Stomach smooth muscle (tissue), 2 donors: ENCODE results near the gene RGS3.
A peak's percentile ranks its signal among the peaks of the same experiment; 100 is the strongest.

ENCODE experiments used
- H3K27ac ChIP-seq: one replicate; pipeline ENCODE4 v1.7.0; 2013; ENCODE audit warnings: mild to moderate bottlenecking, low read length, inconsistent platforms
- H3K27me3 ChIP-seq, 2 donors: one replicate each; pipeline ENCODE4 v1.7.0; 2013; ENCODE audit warnings: low read length in 2 of 2; ENCODE audit not compliant: insufficient read depth in 2 of 2, control insufficient read depth in 1 of 2
- H3K36me3 ChIP-seq, 2 donors: one replicate each; pipeline ENCODE4 v1.7.0; 2013; ENCODE audit warnings: low read length in 2 of 2; ENCODE audit not compliant: control insufficient read depth in 2 of 2, insufficient read depth in 2 of 2
- H3K4me1 ChIP-seq: one replicate; pipeline ENCODE4 v1.7.0; 2013; ENCODE audit warnings: low read length; ENCODE audit not compliant: control insufficient read depth, insufficient read depth
- H3K4me3 ChIP-seq, 2 donors: one replicate each; pipeline ENCODE4 v1.7.0; 2013; ENCODE audit warnings: low read length in 2 of 2
- H3K9ac ChIP-seq, 2 donors: one replicate each; pipeline ENCODE4 v1.7.0; 2013; ENCODE audit warnings: low read length in 2 of 2, mild to moderate bottlenecking in 1 of 2
- H3K9me3 ChIP-seq, 2 donors: one replicate each; pipeline ENCODE4 v1.7.0; 2013; ENCODE audit warnings: low read length in 2 of 2; ENCODE audit not compliant: control insufficient read depth in 2 of 2
- donor health status: healthy.
- donor health status: Pancreatic carcinoma.

RGS3 gene

DNA sequence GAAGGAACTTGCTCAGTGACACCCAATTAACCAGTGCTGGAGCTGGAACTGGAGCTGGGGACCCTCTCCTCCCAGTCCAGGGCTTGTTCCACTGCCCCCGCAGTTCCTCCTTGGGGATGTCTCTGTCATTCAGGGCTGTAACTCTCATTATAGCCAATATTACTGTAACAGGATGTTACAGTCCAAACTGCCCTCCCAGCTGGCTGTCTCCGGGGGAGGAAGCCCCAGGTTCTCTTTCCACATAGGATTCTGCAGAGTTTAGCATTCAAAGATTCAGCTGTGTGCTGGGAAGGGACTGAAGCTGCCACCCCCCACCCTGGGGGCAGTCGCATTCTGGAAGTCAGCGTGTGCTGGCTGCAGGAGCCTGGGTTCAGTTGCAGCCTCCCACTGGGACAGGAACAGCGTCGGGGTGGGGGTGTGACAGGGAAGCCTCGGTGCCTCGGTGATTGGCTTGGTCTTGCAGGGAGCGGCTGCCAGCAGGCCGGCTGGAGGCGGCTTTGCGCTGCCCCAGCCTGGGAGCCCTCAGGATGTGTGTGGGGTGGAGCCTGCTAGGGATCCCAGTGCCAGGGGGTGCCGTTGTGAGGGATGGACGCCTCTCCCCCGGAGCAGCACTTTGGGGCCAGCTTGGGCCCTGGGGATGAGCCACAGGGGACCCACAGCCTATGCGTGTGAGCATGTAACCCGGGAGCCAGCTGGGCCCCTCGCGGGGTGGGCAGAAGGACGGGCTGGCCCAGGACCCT, 101.1 kb downstream of the RGS3 start:
- Histone ChIP-seq H3K36me3 (peaks cover 0 to 2% of the 10 kb centered on the region in 2 donors), H3K4me3 (peak overlapping the region; percentile 73 to 78), H3K27ac (peak overlapping the region; percentile 88), H3K9me3 (no peaks in the 10 kb centered on the region), H3K4me1 (peaks cover 80% of the 10 kb centered on the region), H3K9ac (peak overlapping the region; percentile 82 to 83), H3K27me3 (no peaks in the 10 kb centered on the region)

DNA sequence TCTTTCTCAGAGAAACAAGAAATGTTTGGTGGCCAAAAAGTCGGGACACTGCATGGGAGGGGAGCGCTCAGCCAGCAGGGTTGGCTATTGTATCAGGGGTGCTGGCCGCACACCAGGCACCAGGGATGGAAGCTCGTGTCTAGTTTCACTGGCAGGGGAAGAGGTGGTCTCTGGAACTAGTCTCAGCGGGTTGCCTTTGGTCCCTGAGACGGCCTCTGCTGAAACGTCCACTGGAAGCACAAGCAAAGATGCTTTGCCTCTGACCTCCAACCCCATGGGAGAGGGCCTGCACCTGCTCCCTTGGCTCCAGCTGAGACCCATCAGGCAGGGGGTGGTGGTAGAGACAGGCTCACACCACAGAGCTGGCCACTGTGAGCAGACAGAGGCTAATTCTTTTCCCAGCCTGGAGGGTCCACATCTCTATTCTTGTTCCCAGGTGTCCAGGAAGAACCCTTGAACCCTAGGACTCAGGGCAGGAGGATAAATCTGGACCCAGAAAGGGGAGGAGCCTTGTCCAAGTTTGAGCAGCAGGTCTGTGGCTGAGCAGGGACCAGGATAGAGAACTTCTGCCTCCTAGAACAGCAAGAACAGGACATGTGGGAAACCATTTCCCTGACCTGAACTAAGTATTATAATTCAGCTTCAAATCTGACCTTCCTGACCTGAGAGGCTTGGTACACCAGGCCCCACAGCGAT, 102.6 kb downstream of the RGS3 start:
- Histone ChIP-seq H3K36me3 (peaks cover 0 to 2% of the 10 kb centered on the region in 2 donors), H3K4me3 (peak overlapping the region; percentile 73 to 78), H3K9me3 (no peaks in the 10 kb centered on the region), H3K4me1 (peaks cover 80% of the 10 kb centered on the region), H3K27me3 (no peaks in the 10 kb centered on the region), H3K27ac (peak overlapping the region; percentile 88), H3K9ac (peak overlapping the region; percentile 64 to 82)

DNA sequence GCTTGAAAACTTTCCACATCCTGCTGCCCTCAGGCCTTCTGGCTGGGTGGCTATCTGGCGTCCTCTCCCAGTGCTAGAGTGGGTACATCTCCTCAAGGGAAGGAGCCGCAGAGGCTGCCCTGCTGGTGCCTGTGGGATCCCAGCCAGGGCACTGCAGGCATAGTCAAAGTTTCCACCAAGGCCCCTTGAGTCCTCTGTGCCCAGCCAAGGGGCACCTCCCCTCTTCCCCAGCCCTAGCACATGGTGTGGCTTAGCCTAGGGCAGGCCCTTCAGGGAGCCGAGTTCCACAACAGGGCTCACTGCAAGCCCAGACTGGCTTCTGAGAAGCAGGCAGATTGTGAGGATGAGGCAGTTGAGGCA, 103.2 kb downstream of the RGS3 start:
- Histone ChIP-seq H3K27ac (peak overlapping the region; percentile 88), H3K4me1 (peaks cover 80% of the 10 kb centered on the region), H3K36me3 (peaks cover 0 to 1% of the 10 kb centered on the region in 2 donors), H3K9me3 (no peaks in the 10 kb centered on the region), H3K27me3 (no peaks in the 10 kb centered on the region), H3K9ac (peak overlapping the region in 1 of 2 donors; percentile 64), H3K4me3 (peak overlapping the region in 1 of 2 donors; percentile 78)

DNA sequence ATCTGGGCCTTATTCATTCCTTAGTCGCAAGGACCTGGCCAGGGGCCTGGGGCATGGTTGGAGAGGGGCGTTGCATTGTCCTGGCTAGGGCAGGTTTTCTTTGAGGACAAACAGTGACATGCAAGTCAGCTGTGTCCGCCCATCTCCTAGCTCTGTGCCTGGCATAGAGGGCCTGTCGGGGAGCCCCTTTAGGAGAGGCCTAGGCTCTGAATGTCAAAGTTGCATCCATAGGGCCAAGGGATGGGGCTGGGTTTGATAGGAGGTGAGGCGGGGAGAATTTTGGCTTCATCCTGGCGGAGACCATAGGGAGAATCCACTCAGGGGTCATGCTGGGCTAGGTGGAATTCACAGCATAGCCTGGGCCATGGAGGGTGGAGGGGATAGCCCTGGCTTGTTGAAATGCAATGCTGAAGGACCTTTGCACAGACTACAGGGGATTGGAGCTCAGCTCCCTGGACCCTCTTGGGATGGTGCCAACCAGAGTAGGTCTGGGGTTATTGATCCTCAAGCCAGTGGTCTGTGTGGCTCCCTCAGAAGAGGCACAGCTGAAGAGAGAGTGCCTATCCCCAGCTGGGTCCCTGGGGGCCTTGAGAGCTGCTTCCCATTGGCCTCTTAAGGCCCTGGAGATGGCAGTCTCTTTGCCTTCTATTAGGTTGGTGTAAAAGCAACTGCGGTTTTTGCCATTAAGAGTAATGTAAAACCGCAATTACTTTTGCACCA, 104.0 kb downstream of the RGS3 start:
- H3K27me3 ChIP-seq = no peaks in the 10 kb centered on the region
- H3K27ac ChIP-seq = peak overlapping the region; percentile 58
- H3K9me3 ChIP-seq = no peaks in the 10 kb centered on the region
- H3K9ac ChIP-seq = no peak overlapping the region
- H3K4me1 ChIP-seq = peaks cover 86% of the 10 kb centered on the region
- no peaks in the 10 kb centered on the region for H3K36me3 ChIP-seq
- peak overlapping the region in 1 of 2 donors; percentile 22 for H3K4me3 ChIP-seq

DNA sequence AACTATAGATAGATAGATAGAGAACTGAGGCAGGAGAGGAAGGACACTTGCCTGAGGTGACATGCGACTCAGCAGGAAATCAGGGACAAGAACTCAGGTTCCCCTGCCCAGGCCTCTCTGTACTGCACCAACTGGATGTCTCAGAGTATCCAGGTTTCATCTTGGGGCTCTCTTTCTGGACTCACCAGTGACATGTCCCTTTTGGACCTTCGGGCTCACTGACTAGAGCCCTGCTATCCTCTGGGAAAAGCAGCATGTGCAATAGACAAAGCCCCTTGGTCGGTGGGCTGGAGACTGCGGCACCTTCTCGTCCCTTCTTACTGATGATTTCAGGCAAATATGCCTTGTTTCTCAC, 104.5 kb downstream of the RGS3 start:
- Histone ChIP-seq H3K36me3 (no peaks in the 10 kb centered on the region), H3K27ac (peak overlapping the region; percentile 58), H3K9me3 (no peaks in the 10 kb centered on the region), H3K4me1 (peaks cover 83% of the 10 kb centered on the region), H3K4me3 (peak overlapping the region in 1 of 2 donors; percentile 49), H3K9ac (no peak overlapping the region), H3K27me3 (no peaks in the 10 kb centered on the region)

DNA sequence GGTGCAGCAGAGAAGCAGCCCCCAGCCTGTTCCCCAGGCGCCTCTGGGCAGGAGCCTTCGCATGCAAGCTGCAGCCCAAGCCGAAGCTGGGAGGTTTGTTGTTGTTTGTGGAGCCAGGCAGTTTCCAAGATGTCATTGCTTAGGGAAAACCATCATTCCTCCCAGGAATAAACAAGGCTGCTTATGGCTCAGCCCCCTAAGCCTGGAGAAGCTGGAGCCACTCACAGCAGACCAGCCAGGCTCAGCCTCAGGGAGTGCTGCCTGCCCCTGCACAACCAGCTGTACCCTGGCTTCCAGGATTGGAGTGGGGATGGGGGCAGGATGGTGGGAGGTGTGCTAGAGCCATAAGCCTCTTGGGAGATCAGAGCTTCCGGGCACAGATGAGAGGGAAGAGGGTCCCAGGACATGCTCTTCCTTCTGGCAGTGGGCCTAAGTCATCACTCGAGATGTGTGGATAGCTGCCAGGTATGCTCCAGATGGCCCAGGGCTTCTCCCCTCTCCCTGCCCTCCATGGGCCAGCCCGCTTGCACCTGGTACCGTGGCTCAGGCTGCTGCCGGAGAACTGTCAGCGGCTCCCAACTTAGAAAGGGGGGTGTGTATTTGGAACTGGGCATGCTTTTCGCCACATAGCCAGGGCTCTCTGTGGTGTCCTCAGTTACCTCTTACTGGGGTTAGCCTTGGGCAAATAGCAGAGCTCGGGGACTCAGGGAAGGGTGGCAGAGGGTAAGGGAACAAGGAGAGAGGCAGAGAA, 105.2 kb downstream of the RGS3 start:
- no peaks in the 10 kb centered on the region for H3K27me3 ChIP-seq
- H3K36me3 ChIP-seq = no peaks in the 10 kb centered on the region
- H3K4me1 ChIP-seq = peaks cover 83% of the 10 kb centered on the region
- no peaks in the 10 kb centered on the region for H3K9me3 ChIP-seq
- peak overlapping the region in 1 of 2 donors; percentile 42 for H3K9ac ChIP-seq
- H3K27ac ChIP-seq = peak overlapping the region; percentile 58
- peak overlapping the region in 1 of 2 donors; percentile 49 for H3K4me3 ChIP-seq

DNA sequence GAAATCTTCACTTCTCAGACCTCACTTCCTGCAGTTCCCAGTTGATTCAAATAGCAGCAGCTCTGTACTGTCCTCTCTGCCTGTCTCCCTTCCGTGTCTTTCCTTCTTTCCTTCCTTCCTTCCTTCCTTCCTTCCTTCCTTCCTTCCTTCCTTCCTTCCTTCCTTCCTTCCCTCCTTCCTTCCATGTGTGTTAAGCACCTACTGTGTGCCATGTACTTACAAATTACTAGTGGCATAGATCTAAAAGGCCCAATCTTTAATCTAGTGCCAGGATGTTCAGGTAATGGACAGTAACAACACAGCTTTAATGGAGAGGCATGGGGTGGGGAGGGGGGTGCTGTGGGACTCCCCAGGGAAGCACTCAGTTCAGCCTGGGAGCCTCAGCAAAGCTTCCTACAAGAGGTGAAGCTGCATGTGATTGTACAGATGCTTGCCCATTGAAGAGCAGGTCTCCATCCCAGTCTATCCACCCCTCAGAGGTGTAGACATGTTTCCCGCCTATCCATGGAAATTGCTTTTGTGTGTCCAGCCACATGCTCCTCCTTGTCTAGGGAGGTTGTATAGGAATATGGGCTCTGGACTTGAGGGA, 106.0 kb downstream of the RGS3 start:
- peak overlapping the region; percentile 58 for H3K27ac ChIP-seq

DNA sequence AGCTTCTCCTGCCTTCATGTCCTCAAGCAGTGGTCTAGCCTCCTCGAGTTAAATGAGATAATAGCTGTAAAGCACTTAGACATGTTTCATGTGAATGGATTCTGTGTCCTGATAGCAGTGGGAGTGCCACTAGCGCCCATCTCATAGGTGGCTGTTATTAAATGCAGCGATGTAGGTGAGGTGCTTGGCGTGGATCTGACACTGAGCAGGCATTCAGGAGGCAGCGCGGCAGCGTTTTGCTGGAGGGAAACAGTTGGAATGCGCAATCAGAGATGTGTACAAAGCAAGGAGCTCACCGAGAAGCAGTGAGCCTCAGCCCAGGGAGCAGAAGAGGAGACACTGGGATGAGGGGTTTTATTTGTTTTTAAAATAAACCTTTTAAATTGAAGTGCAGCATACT, 106.6 kb downstream of the RGS3 start:
- Histone ChIP-seq H3K9ac (no peak overlapping the region), H3K4me3 (no peak overlapping the region), H3K4me1 (peaks cover 75% of the 10 kb centered on the region), H3K27ac (no peak overlapping the region), H3K36me3 (no peaks in the 10 kb centered on the region), H3K27me3 (no peaks in the 10 kb centered on the region), H3K9me3 (no peaks in the 10 kb centered on the region)

More for the DNA sequence above, 106.0 kb downstream of the RGS3 start:
- peak overlapping the region in 1 of 2 donors; percentile 49 for H3K4me3 ChIP-seq
- H3K36me3 ChIP-seq = no peaks in the 10 kb centered on the region
- H3K27me3 ChIP-seq = no peaks in the 10 kb centered on the region
- peaks cover 80% of the 10 kb centered on the region for H3K4me1 ChIP-seq
- no peaks in the 10 kb centered on the region for H3K9me3 ChIP-seq
- H3K9ac ChIP-seq = no peak overlapping the region

DNA sequence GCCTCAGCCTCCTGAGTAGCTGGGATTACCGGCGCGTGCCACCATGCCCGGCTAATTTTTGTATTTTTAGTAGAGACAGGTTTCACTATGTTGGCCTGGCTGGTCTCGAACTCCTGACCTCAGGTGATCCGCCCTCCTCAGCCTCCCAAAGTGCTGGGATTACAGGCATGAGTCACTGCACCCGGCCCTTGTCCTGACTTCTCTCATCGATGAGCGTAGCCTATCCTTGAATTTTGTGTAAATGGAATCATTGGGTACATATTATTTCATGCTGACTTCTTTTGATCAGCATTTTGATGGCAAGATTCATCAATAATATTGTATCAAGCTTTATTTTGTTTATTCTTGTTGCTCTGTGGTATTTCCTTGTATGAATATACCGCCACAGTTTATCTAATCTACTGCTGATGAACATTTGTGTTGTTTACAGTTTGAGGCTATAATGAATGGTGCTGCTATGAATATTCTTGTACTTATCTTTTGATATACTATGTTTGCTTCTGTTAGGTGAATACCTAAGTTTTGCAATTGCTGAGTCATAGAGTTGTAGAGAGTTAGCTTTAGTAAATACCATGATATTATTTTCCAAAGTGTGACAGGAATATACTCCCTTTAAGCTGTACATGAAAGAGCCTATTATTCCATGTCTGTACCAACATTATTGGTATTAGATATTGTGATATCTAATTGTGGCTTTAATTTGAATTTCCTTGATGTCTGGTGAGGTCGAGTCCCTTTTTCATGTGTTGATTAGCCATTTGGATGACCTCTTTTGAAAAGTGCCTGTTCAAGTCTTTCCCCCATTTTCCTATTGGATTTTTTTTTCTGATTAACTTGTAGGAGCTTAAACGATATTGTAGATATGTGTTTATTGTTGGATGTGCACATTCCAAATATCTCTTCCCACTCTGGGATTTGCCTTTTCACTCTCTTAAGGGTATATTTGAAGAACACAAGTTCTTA, 107.5 kb downstream of the RGS3 start:
- Histone ChIP-seq H3K27ac (no peak overlapping the region), H3K36me3 (no peaks in the 10 kb centered on the region), H3K9me3 (no peaks in the 10 kb centered on the region), H3K4me1 (peaks cover 66% of the 10 kb centered on the region), H3K4me3 (no peak overlapping the region), H3K27me3 (no peaks in the 10 kb centered on the region), H3K9ac (no peak overlapping the region)
